ENCODE measurements around the gene TTLL8.
"Not testable (repeated sequence)": the region's sequence is repeated elsewhere in the genome, so short reads cannot be mapped to it uniquely, and the experiment has no call there.

TTLL8 gene

GRCh38 chr22:50058061-50058905 is at the start of gene TTLL8:
TSS of gene TTLL8 (minus strand) at chr22:50058298.
- DNase-seq (ENCODE audit: low read depth in 2 of 2): no peak

DNA sequence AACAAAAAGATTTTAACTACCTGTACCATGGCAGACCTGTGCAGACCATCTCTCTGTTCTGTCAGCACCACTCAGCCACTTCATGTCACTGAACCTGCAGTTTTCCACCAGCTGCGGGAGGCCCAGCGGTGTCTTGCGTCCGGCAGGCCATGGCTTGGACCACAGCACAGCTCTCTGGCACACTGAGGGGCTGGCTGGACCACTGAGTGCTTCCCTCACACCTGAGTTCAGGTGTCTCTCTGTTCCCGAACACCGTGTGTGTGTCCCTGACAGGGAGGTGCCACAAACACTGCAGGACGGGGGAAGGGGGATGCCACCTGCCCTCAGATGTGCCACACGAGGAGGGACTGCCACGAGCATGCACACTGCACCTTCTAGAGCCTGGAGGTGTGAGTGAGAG is 49.4 kb upstream of the TTLL8 start:
- no peak for DNase-seq (ENCODE audit: low read depth in 2 of 2)

DNA sequence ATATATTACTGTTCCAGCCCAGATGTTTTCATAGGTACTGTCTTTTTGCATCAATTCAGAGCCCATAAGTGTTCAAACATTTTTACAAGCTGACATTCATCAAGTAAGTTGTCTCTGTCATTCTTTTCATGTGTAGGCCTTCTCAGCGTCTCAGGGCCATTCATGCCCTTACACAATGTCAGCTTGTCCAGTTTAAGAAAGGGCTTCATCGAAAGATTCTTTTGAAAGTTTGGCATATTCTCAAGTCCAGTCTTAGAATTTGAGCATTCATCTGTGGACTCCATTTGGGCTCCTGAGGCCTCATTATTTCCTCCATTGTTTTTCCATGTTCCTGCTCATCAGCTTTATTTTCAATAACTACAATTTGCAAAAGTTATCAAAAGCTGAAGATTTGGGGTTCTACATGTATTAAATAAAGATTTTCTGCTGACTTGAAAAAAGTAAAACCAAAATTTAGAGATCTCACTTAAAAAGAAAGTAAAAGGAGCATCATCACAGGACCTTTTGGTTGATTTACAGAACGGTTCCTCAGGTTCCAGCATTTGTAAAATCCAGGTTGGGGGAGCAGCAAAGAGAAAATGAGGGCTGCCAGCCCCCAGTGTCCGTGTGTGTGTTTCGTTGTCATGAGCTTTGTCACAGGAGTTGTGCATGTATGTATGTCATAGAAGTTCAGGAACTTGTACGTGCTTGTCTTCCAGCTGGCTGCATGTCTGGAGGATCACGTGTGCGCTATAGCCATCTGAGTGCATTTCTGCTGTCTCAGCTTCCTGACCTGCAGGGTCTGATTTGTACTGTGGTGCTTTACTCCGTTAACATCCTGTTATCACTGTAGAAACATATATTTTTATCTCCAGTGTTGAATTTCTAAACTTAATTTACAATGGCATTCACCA is 47.4 kb upstream of the TTLL8 start:
- no peak for DNase-seq (ENCODE audit: low read depth in 2 of 2)

- DNase-seq (ENCODE audit: low read depth in 2 of 2): no peak
These were observed 46.0 kb upstream of the TTLL8 start for GRCh38 chr22:50104141-50104544.

- DNase-seq (ENCODE audit: low read depth in 2 of 2): no peak
These were observed 44.8 kb upstream of the TTLL8 start for GRCh38 chr22:50102946-50103345.

GRCh38 chr22:50101870-50102565 is 43.9 kb upstream of the TTLL8 start:
- DNase-seq (ENCODE audit: low read depth in 2 of 2): no peak

DNA sequence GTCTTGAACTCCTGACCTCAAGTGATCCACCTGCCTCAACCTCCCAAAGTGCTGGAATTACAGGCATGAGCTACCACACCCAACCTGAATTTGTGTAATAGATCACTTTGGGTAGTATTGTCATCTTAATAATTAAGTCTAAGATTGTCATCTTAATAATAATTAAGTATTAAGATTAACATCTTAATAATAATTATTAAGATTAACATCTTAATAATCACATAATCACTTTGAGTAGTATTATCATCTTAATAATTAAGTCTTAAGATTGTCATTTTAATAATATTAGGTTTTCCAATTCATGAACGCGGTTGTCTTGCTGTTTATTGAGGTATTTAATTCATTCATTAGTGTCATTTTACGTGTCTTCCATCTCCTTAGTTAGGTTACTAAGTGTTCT is 40.0 kb upstream of the TTLL8 start:
- DNase-seq (ENCODE audit: low read depth in 2 of 2): no peak

- no peak for DNase-seq (ENCODE audit: low read depth in 2 of 2)
These were observed 34.2 kb upstream of the TTLL8 start for GRCh38 chr22:50092342-50092741.

DNA sequence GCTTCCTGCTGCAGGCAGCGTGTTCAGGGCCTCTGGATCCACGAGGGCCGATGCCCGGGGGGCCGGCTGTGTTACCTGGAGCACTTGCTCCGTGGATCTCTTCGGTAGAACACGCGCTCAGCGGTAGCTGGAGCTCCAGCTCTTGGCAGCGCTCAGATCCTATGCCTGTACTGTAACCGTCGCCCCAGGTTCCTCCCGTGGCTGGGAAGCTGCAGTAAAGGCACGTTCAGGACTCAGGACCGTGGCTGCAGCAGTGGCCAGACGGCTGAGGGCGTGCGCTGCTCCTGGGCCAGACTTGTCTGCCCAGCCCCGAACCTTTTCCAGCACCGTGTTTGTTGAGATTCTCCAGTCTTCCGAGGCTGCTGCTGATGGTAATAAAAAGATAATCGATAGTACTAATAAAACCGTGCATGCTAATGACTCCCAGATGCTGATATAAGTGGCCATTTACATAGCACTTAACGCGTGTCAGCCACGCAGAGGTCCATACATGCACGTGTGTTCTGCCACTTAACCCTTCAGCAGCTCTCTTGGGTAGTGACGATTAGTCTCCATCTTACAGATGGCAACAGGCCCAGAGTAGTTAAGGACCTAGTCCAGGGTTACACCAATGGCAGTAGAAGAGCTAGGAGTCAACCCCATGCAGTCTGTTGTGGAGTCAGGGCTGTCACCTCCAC is 33.1 kb upstream of the TTLL8 start:
- DNase-seq (ENCODE audit: low read depth in 2 of 2): no peak

DNA sequence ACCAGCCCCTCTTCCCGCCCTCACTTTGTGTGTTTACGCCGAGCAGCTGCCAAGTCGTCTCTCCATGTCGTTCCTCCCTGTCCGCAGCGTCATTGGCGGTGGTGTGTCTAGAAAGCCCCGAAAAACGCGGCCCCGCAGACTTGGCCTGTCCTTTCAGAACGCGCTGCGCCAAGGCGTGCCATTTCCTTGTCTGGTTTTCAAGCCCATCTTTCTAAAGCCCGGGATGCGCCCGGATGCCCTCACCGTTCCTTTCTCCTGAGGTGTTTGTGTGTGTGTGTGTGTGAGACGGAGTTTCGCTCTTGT is 32.3 kb upstream of the TTLL8 start:
- no peak for DNase-seq (ENCODE audit: low read depth in 2 of 2)

DNA sequence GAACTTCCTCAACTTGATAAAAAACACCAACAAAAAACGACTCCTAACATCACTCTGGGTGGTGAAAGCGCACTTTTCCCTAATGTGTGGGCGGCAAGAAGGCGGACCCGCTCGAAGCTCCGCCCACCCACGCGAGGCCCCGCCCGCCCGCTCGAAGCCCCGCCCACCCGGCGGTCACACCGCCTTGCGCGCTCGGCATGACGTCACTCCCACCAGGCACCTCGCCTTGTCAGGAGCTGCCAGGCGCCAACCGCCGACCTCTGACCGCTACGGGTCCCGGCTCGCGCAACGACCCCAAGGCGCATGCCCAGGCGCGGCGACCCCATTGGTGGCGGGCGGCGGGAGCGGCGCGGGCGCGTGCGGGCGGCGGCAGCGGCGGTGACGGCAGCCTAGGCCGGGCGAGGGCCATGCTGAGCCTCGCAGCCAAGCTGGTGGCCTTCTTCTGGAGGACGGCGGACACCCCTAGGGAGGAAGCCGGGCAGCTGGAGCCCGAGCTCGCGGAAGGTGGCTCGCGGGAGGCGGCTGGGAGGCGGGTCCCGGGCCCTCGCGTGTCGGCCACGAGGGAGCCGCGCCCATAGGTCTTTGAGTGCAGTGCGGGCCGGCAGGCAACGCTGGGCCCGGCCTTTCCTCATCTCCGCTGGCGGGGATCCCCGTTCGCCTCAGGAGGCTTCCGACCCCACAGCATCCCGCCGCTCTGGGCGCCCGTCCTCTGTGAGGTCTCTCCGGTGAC is 31.7 kb upstream of the TTLL8 start, which contains the start of gene MOV10L1:
Gene MOV10L1 (plus strand): TSS at position 325 of the 730 bp plus-strand sequence. CDS start 83 bp downstream, at position 408.
- DNase-seq (ENCODE audit: low read depth in 2 of 2): no peak

DNA sequence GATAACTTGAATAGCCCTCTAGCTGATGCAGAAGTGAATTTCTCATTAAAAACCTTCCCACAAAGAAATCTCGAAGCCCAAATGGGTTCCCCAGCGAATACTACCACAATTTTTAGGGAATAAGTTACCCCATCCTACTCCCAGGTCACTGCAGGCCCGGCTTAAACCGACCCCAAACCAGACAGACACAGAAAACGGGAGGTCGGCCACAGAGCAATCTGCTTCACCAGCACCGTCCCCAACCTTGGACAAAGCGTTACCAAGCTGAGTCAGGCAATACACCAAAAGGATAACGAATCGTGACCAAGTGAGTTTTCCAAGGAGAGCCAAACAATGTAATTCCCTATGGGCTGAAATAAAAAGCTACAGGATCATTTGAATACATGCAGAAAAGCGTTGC is 31.1 kb upstream of the TTLL8 start:
- DNase-seq (ENCODE audit: low read depth in 2 of 2): no peak

- DNase-seq (ENCODE audit: low read depth in 2 of 2): no peak
These were observed 30.0 kb upstream of the TTLL8 start for GRCh38 chr22:50088096-50088495.

DNA sequence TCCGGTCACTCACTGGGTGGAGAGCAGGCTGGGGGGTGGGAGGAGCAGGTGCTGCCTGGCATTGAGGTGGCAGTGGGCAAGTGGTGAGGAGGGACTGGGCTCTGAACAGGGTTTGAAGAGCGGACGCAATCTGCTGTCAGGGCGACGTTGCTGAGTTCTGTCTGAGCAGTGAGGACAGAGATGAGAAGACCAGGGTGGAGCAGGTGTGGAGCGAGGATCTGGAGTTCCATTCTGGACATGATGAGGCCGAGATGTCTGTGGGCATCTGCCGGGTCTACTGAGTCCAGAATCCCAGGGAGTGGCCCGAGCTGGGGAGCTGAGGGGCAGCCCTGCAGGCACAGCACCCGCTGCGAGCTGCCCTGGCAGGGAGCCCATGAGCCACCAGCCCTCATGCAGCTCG is 29.5 kb upstream of the TTLL8 start:
- no peak for DNase-seq (ENCODE audit: low read depth in 2 of 2)

DNA sequence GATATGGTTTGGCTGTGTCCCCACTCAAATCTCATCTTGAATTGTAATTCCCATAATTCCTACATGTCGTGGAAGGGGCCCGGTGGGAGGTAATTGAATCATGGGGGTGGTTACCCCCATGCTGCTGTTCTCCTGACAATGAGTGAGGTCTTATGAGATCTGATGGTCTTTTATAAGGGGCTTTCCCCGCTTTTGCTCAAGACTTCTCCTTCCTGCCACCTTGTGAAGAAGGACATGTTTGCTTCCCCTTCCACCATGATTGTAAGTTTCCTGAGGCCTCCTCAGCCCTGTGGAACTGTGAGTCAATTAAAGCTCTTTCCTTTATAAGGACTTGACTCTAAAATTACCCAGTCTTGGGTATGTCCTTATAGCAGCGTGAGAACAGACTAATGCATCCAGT is 28.9 kb upstream of the TTLL8 start:
- not testable (repeated sequence) for DNase-seq (ENCODE audit: low read depth in 2 of 2)

- no peak for DNase-seq (ENCODE audit: low read depth in 2 of 2)
These were observed 28.4 kb upstream of the TTLL8 start for GRCh38 chr22:50086526-50086925.

DNA sequence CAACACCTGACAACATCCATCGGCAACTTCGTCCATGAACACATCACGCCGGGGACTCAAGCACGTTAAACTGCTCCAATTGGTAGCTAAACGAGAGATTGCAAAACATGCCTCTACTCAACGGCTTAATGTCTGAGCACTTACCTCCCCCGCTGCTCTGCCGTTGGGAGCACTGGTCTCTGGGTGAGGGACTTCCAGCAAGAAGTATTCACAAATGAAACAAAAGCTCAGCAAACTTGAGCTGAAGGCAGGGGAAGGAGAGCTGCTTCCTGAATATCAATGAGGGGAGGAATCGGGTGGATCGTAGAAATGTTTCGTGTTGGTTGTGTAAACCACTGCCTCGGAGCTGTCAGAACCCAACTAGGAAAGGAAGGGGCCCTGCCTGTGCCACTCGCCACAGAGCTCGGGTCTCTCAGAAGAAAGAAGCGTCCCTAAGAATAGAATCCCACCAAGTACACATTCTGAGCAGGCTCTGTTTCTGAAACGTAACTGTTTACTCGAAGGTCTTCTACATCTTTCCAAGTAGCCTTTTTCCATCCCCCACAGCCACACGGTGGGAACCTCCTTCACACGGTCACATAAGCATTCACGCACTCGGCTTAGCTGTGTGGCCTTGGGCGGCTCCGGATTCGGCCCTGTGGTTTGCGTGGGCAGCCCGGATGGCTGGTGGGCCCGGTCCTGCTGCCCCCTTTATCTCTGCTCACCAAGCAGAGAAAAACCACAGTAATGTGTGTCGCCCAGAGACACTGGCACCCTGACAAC is 27.3 kb upstream of the TTLL8 start, which contains the start of gene MLC1:
Gene MLC1 (minus strand): TSS at position 216 of the 762 bp plus-strand sequence. CDS start 524 bp downstream, outside the sequence.
- DNase-seq (ENCODE audit: low read depth in 2 of 2): no peak

GRCh38 chr22:50084614-50085021 is 26.5 kb upstream of the TTLL8 start:
- DNase-seq (ENCODE audit: low read depth in 2 of 2): no peak

- DNase-seq (ENCODE audit: low read depth in 2 of 2): no peak
These were observed 26.0 kb upstream of the TTLL8 start for GRCh38 chr22:50084080-50084477.

DNA sequence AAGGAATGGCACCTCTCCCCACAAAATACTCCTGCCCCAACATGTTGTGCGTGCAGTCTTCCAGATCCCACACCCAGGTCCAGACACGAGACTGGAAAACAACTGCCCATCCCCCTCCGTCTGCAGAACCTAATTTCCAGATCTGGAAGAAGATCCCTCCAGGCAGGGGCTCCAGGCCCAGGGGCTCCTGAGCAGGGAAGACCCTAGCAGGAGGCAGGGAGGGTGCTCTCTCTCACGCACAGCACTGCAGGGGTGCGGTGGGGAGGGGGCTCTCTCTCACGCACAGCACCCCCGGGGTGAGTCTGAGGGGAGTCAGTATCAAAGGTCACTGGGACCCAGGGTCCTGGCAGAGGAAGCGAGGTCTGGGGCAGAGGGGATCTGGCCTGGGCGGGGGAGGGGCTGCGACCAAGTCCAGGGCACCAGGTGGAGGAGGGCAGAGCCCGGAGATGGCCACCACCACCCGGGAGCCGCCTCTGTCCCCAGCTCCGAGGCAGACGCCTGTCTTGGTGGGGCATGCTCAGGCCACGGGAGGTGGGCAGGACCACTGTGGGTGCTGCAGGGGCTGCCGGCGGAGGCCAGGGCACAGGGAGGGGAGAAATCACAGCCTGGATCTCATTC is 25.5 kb upstream of the TTLL8 start:
- DNase-seq (ENCODE audit: low read depth in 2 of 2): no peak
